Aorta (tissue), 5 donors: ENCODE results near the gene RBM47. TPM values are rescaled to one million over a fixed set of nuclear protein-coding genes. Genes with fewer than 3 reads are reported as not detected.
"Not testable (repeated sequence)": the region's sequence is repeated elsewhere in the genome, so short reads cannot be mapped to it uniquely, and the experiment has no call there.

Experiments
- ATAC-seq: fragments of 200-7000 bp; cut with Tn5 transposase; one replicate; pipeline ENCODE4 v1.9.1; 2022; ENCODE audit warnings: moderate library complexity; ENCODE audit not compliant: low FRiP score
- DNase-seq, 2 donors: peaks; one replicate each; pipeline ENCODE4 v3.0.0-alpha.2; 2020
- H3K27ac ChIP-seq, 2 donors: one replicate each; pipeline ENCODE4 v1.5.1; 2013; ENCODE audit warnings: low read length in 2 of 2, mild to moderate bottlenecking in 2 of 2, moderate library complexity in 2 of 2, control low read depth in 1 of 2, inconsistent platforms in 1 of 2, low read depth in 1 of 2
- H3K27me3 ChIP-seq, 2 donors: one replicate each; pipeline ENCODE4 v1.6.1; 2013; ENCODE audit warnings: control low read depth in 1 of 2, low read length in 1 of 2, mild to moderate bottlenecking in 1 of 2, moderate library complexity in 1 of 2; ENCODE audit not compliant: insufficient read depth in 2 of 2, control insufficient read depth in 1 of 2
- H3K36me3 ChIP-seq, 2 donors: one replicate each; pipeline ENCODE4 v1.6.1; 2013; ENCODE audit warnings: control low read depth in 1 of 2, low read length in 1 of 2, mild to moderate bottlenecking in 1 of 2; ENCODE audit not compliant: insufficient read depth in 2 of 2, control insufficient read depth in 1 of 2
- H3K4me1 ChIP-seq, 2 donors: one replicate each; pipeline ENCODE4 v1.6.1; 2013; ENCODE audit warnings: low read length in 2 of 2, control low read depth in 1 of 2, mild to moderate bottlenecking in 1 of 2, moderate library complexity in 1 of 2; ENCODE audit not compliant: insufficient read depth in 2 of 2, control insufficient read depth in 1 of 2
- H3K4me3 ChIP-seq, 2 donors: one replicate each; pipeline ENCODE4 v1.5.1; 2013; ENCODE audit warnings: low read length in 2 of 2, control low read depth in 1 of 2, mild to moderate bottlenecking in 1 of 2
- H3K9me3 ChIP-seq: one replicate; pipeline ENCODE4 v1.6.1; 2013; ENCODE audit warnings: mild to moderate bottlenecking, low read length; ENCODE audit not compliant: control insufficient read depth
- WGBS, 2 donors: extraction: QIAGEN DNeasy Blood & Tissue Kit; methylation state at CpG; one replicate each; pipeline ENCODE4 v1.1.7; 2013; 5-methylcytosine and 5-hydroxymethylcytosine counted together
- intact Hi-C, 2 donors: fragments of 100-400 bp; cut with DNase I; formaldehyde crosslinking; loops; one replicate each; pipeline versions ENCODE4 v1.14.2 to v1.15.0; 2022
- polyA plus RNA-seq, 2 donors: library from polyadenylated mRNA; stranded (reverse); fragments of 200-250 nt; gene quantifications; one replicate each; pipeline ENCODE4 v1.2.3, GENCODE V29; 2013
- total RNA-seq, 2 donors: library from RNA; stranded (reverse); fragmentation: NEBNext Ultra II Directional; extraction: Animal tissue kit (Norgen Biotek cat#: 25700); gene quantifications; one replicate each; pipeline ENCODE4 v1.2.1, GENCODE V29; 2021
- donor health status: healthy with polysubstance abuse.
- donor health status: Bipolar disorder and iron deficiency.
- donor health status: DM: no; HTN: no; CAD: no.
- donor health status: DM: no; HTN: no; CAD: no.
- donor health status: DM: yes; HTN: yes; CAD: no.

Gene RBM47
- total and polyA plus RNA-seq, 4 donors = 1.8 to 33.5 (median 23.1) TPM

GRCh38 chr4:40554641-40555040 is 75.0 kb downstream of the RBM47 start:
- WGBS, 2 donors = 63 to 65% methylated on average over 12 of the region's 12 CpGs
- H3K27ac ChIP-seq, ATAC-seq, intact Hi-C loops, H3K36me3 ChIP-seq, H3K4me3 ChIP-seq, H3K9me3 ChIP-seq, DNase-seq, H3K4me1 ChIP-seq, H3K27me3 ChIP-seq: not testable (repeated sequence)

GRCh38 chr4:40553995-40554394 is 75.7 kb downstream of the RBM47 start:
- ATAC-seq (peak; percentile 56), DNase-seq (no peak)
- Histone ChIP-seq H3K27ac (no peak overlapping the region), H3K36me3 (no peaks in the 10 kb centered on the region), H3K4me3 (no peak overlapping the region), H3K4me1 (no peaks in the 10 kb centered on the region), H3K9me3 (no peaks in the 10 kb centered on the region), H3K27me3 (no peaks in the 10 kb centered on the region)
- intact Hi-C loops = no loop called here
- 67 to 68% methylated on average over 10 of the region's 10 CpGs for WGBS, 2 donors

- intact Hi-C loops = no loop called here
- Histone ChIP-seq H3K27ac (no peak overlapping the region), H3K27me3 (no peaks in the 10 kb centered on the region), H3K36me3 (no peaks in the 10 kb centered on the region), H3K9me3 (no peaks in the 10 kb centered on the region), H3K4me3 (no peak overlapping the region), H3K4me1 (no peaks in the 10 kb centered on the region)
- 61 to 63% methylated on average over 6 of the region's 6 CpGs for WGBS, 2 donors
- no peak for DNase-seq
- no peak for ATAC-seq
Observed at GRCh38 chr4:40552536-40552935, 77.1 kb downstream of the RBM47 start.

- H3K9me3 ChIP-seq, H3K4me3 ChIP-seq, H3K27me3 ChIP-seq, ATAC-seq, intact Hi-C loops, H3K4me1 ChIP-seq, DNase-seq, H3K27ac ChIP-seq, H3K36me3 ChIP-seq: not testable (repeated sequence)
- WGBS, 2 donors = 70 to 76% methylated on average over 9 of the region's 9 CpGs
Observed at GRCh38 chr4:40551568-40552136, 78.0 kb downstream of the RBM47 start.

- Histone ChIP-seq H3K27ac (no peak overlapping the region), H3K4me3 (no peak overlapping the region), H3K4me1 (no peaks in the 10 kb centered on the region), H3K36me3 (no peaks in the 10 kb centered on the region), H3K9me3 (no peaks in the 10 kb centered on the region), H3K27me3 (no peaks in the 10 kb centered on the region)
- ATAC-seq (no peak), DNase-seq (no peak)
- intact Hi-C loops = no loop called here
- 21 to 29% methylated on average over 5 of the region's 5 CpGs for WGBS, 2 donors
Observed at GRCh38 chr4:40550948-40551462, 78.7 kb downstream of the RBM47 start.

GRCh38 chr4:40550196-40550595 is 79.5 kb downstream of the RBM47 start:
- Histone ChIP-seq H3K4me3 (no peak overlapping the region), H3K9me3 (no peaks in the 10 kb centered on the region), H3K27me3 (no peaks in the 10 kb centered on the region), H3K36me3 (no peaks in the 10 kb centered on the region), H3K27ac (no peak overlapping the region), H3K4me1 (no peaks in the 10 kb centered on the region)
- intact Hi-C loops = no loop called here
- 75 to 79% methylated on average over 5 of the region's 5 CpGs for WGBS, 2 donors
- DNase-seq (no peak), ATAC-seq (no peak)

GRCh38 chr4:40548256-40548655 is 81.4 kb downstream of the RBM47 start:
- no peak for DNase-seq
- ATAC-seq = no peak
- WGBS, 2 donors = 80 to 84% methylated on average over 11 of the region's 11 CpGs
- intact Hi-C loops = no loop called here
- Histone ChIP-seq H3K27me3 (no peaks in the 10 kb centered on the region), H3K4me3 (no peak overlapping the region), H3K9me3 (no peaks in the 10 kb centered on the region), H3K36me3 (no peaks in the 10 kb centered on the region), H3K27ac (no peak overlapping the region), H3K4me1 (no peaks in the 10 kb centered on the region)

GRCh38 chr4:40547789-40548132 is 81.9 kb downstream of the RBM47 start:
- Histone ChIP-seq H3K27me3 (no peaks in the 10 kb centered on the region), H3K27ac (no peak overlapping the region), H3K36me3 (no peaks in the 10 kb centered on the region), H3K4me3 (no peak overlapping the region), H3K9me3 (no peaks in the 10 kb centered on the region), H3K4me1 (no peaks in the 10 kb centered on the region)
- intact Hi-C loops = no loop called here
- WGBS, 2 donors = 86 to 88% methylated on average over 2 of the region's 2 CpGs
- no peak for ATAC-seq
- no peak for DNase-seq

- no peaks in the 10 kb centered on the region for H3K27me3 ChIP-seq
- no peak for ATAC-seq
- DNase-seq = no peak
Observed at GRCh38 chr4:40546969-40547788, 82.5 kb downstream of the RBM47 start.

More at GRCh38 chr4:40546969-40547788, 82.5 kb downstream of the RBM47 start:
- no peaks in the 10 kb centered on the region for H3K36me3 ChIP-seq
- H3K4me1 ChIP-seq = no peaks in the 10 kb centered on the region
- WGBS, 2 donors = 80 to 90% methylated on average over 4 of the region's 4 CpGs
- intact Hi-C loops = no loop called here
- H3K9me3 ChIP-seq = no peaks in the 10 kb centered on the region
- no peak overlapping the region for H3K4me3 ChIP-seq
- no peak overlapping the region for H3K27ac ChIP-seq
